ENCODE measurements around the gene ATG9B. TPM values are rescaled to one million over a fixed set of nuclear protein-coding genes. Genes with fewer than 3 reads are reported as not detected.
A peak's percentile ranks its signal among the peaks of the same experiment; 100 is the strongest.

The ATG9B gene
- total and polyA plus RNA-seq, 2 experiments from 2014 or later = 0.80 to 2.4 TPM

DNA sequence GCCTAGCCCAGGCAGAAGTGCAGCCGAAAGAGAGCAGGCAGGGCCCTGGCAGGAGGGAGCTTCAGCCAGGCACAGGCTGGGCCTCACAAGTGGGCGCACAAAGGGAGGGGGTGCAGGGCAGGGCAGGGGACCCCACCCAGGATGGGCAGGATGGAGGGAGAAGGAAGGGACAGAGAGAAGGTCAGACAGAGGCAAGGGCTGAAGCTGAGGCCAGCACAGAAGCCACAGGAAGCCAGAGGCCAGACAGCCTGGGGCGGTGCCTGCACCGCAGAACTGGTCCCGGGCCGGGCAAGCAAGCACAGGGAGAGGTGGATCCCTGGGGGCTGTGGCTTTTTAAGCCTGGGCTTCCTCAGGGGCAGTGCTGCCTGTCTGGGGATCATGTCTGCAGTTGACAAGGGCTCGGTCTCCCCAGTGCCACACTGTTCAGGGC is 16.8 kb downstream of the ATG9B start:
- WGBS (ENCODE audit: low lambda C conversion rate, missing lambda C conversion rate) = 65% methylated on average over 7 of the region's 7 CpGs
- no peak overlapping the region for H3K4me2 ChIP-seq

DNA sequence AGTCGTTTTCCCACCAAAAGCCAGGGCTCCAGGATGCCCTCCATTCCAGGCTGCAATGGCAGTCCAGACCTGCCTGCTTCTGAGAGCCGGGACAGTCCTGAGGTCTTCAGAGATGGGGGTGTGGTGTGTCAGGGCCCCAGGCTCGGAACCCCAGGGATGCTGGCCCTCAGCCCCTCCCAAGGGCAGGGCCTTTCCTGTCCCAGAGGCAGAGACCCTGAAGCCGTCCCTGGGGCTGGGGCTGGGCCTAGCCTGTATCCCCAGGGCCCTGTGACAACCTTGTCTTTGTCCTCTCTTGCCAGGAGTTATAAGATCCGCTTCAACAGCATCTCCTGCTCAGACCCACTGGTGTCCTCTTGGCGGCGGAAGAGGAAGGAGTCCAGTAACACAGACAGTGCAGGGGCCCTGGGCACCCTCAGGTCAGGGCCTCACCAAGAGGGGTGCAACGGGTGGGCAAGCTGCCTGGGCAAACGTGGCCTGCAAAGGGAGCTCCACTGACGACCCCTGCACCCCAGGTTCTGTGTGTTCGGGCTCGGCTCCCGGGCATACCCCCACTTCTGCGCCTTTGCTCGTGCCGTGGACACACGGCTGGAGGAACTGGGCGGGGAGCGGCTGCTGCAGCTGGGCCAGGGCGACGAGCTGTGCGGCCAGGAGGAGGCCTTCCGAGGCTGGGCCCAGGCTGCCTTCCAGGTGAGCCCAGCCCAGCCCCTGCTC is 17.5 kb downstream of the ATG9B start:
- TF ChIP-seq, protein P1, sequence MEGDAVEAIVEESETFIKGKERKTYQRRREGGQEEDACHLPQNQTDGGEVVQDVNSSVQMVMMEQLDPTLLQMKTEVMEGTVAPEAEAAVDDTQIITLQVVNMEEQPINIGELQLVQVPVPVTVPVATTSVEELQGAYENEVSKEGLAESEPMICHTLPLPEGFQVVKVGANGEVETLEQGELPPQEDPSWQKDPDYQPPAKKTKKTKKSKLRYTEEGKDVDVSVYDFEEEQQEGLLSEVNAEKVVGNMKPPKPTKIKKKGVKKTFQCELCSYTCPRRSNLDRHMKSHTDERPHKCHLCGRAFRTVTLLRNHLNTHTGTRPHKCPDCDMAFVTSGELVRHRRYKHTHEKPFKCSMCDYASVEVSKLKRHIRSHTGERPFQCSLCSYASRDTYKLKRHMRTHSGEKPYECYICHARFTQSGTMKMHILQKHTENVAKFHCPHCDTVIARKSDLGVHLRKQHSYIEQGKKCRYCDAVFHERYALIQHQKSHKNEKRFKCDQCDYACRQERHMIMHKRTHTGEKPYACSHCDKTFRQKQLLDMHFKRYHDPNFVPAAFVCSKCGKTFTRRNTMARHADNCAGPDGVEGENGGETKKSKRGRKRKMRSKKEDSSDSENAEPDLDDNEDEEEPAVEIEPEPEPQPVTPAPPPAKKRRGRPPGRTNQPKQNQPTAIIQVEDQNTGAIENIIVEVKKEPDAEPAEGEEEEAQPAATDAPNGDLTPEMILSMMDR (IDR thresholded peaks at IDR 0.05; ENCODE audit: poor library complexity) = no peak
- TF ChIP-seq EZH2 (IDR thresholded peaks at IDR 0.05; ENCODE audit: borderline replicate concordance) (no peak), EZH2phosphoT487 (IDR thresholded peaks at IDR 0.05; ENCODE audit: low read depth, severe bottlenecking, unreplicated experiment) (no peak)
- no peaks in the 10 kb centered on the region for H3K79me2 ChIP-seq
- no peak overlapping the region for H3K27ac ChIP-seq
- peak; percentile 4 for DNase-seq (ENCODE audit: low spot score)
- no peaks in the 10 kb centered on the region for H3K9me2 ChIP-seq (replicated peaks; ENCODE audit: insufficient read depth)
- peaks cover 14% of the 10 kb centered on the region for H3K4me1 ChIP-seq (ENCODE audit: insufficient read depth)
- no peak overlapping the region for H3K4me2 ChIP-seq
- no peaks in the 10 kb centered on the region for H3K27me3 ChIP-seq
- 93% methylated on average over 22 of the region's 23 CpGs for WGBS (ENCODE audit: low lambda C conversion rate, missing lambda C conversion rate)
- H3K4me3 ChIP-seq = no peak overlapping the region
- H2AFZ ChIP-seq = no peak overlapping the region
- no peaks in the 10 kb centered on the region for H3K36me3 ChIP-seq (replicated peaks; ENCODE audit: insufficient read depth, low read depth)
- no peaks in the 10 kb centered on the region for H4K20me1 ChIP-seq (ENCODE audit: insufficient read depth, poor library complexity, severe bottlenecking)
- H3K9me3 ChIP-seq (ENCODE audit: low read depth) = no peaks in the 10 kb centered on the region

More for the DNA sequence above, 16.8 kb downstream of the ATG9B start:
- H4K20me1 ChIP-seq (ENCODE audit: insufficient read depth, poor library complexity, severe bottlenecking) = no peaks in the 10 kb centered on the region
- no peaks in the 10 kb centered on the region for H3K27me3 ChIP-seq
- H3K4me3 ChIP-seq = no peak overlapping the region
- DNase-seq (ENCODE audit: low spot score) = no peak
- no peak overlapping the region for H3K27ac ChIP-seq
- H3K9me3 ChIP-seq (ENCODE audit: low read depth) = no peaks in the 10 kb centered on the region
- H2AFZ ChIP-seq = no peak overlapping the region
- no peaks in the 10 kb centered on the region for H3K9me2 ChIP-seq (replicated peaks; ENCODE audit: insufficient read depth)
- no peaks in the 10 kb centered on the region for H3K36me3 ChIP-seq (replicated peaks; ENCODE audit: insufficient read depth, low read depth)
- peaks cover 19% of the 10 kb centered on the region for H3K4me1 ChIP-seq (ENCODE audit: insufficient read depth)
- TF ChIP-seq EZH2phosphoT487 (IDR thresholded peaks at IDR 0.05; ENCODE audit: low read depth, severe bottlenecking, unreplicated experiment) (no peak), EZH2 (IDR thresholded peaks at IDR 0.05; ENCODE audit: borderline replicate concordance) (no peak)
- TF ChIP-seq, protein P1 (IDR thresholded peaks at IDR 0.05; ENCODE audit: poor library complexity) = no peak
- H3K79me2 ChIP-seq = no peaks in the 10 kb centered on the region

DNA sequence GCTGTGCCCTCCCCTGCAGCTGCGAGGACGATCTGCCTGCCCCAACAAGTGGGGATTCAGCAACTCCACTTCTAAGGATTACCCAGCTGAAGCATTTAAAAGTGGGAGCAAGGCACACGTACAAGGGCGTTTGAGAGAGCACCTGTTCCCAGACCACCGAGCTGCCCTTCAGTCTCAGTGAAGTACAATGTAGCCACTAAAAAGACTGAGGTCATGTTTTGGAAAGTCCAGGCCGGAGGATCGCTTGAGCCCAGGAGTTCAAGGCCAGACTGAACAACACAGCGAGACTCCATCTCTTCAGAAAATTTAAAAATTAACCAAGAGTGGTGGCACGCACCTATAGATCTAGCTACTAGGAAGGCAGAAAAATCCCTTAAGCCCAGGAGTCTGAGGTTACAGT is 18.7 kb downstream of the ATG9B start:
- no peak overlapping the region for H2AFZ ChIP-seq
- no peaks in the 10 kb centered on the region for H3K9me2 ChIP-seq (replicated peaks; ENCODE audit: insufficient read depth)
- no peak overlapping the region for H3K4me3 ChIP-seq
- no peak overlapping the region for H3K27ac ChIP-seq
- WGBS (ENCODE audit: low lambda C conversion rate, missing lambda C conversion rate) = 80% methylated on average over 9 of the region's 9 CpGs
- peaks cover 13% of the 10 kb centered on the region for H3K4me1 ChIP-seq (ENCODE audit: insufficient read depth)
- H3K36me3 ChIP-seq (replicated peaks; ENCODE audit: insufficient read depth, low read depth) = no peaks in the 10 kb centered on the region
- TF ChIP-seq EZH2phosphoT487 (IDR thresholded peaks at IDR 0.05; ENCODE audit: low read depth, severe bottlenecking, unreplicated experiment) = no peak
- TF ChIP-seq EZH2 (IDR thresholded peaks at IDR 0.05; ENCODE audit: borderline replicate concordance) = no peak
- H3K4me2 ChIP-seq = no peak overlapping the region
- H4K20me1 ChIP-seq (ENCODE audit: insufficient read depth, poor library complexity, severe bottlenecking) = no peaks in the 10 kb centered on the region
- no peaks in the 10 kb centered on the region for H3K27me3 ChIP-seq
- DNase-seq (ENCODE audit: low spot score) = no peak
- H3K79me2 ChIP-seq = no peaks in the 10 kb centered on the region
- H3K9me3 ChIP-seq (ENCODE audit: low read depth) = no peaks in the 10 kb centered on the region

DNA sequence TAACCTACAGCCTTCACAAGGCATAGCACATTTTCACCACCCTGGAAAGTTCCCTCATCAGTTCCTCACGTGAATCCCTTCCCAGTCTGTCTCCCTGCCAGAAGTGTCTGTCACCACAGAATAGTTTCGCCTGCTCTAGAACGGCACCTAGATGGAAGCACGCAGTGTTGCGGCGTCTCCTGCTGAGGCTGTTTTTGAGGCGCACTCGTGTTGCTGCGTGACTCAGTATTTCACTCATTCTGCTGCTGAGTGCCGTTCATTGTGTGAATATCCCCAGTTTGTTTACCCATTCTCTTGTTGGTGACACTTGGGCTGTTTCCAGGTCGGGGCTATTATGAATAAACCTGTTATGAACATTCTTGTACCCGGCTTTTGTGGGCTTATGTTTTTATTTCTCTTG is 20.7 kb downstream of the ATG9B start:
- Histone ChIP-seq H2AFZ (no peak overlapping the region), H3K9me3 (ENCODE audit: low read depth) (no peaks in the 10 kb centered on the region), H3K4me2 (no peak overlapping the region), H3K36me3 (replicated peaks; ENCODE audit: insufficient read depth, low read depth) (no peaks in the 10 kb centered on the region), H4K20me1 (ENCODE audit: insufficient read depth, poor library complexity, severe bottlenecking) (no peaks in the 10 kb centered on the region), H3K4me3 (no peak overlapping the region), H3K79me2 (no peaks in the 10 kb centered on the region), H3K4me1 (ENCODE audit: insufficient read depth) (peaks cover 5% of the 10 kb centered on the region), H3K27me3 (no peaks in the 10 kb centered on the region), H3K27ac (no peak overlapping the region), H3K9me2 (replicated peaks; ENCODE audit: insufficient read depth) (no peaks in the 10 kb centered on the region)
- WGBS (ENCODE audit: low lambda C conversion rate, missing lambda C conversion rate) = 73% methylated on average over 12 of the region's 12 CpGs
- no peak for DNase-seq (ENCODE audit: low spot score)
- no peak for TF ChIP-seq EZH2 (IDR thresholded peaks at IDR 0.05; ENCODE audit: borderline replicate concordance)
- no peak for TF ChIP-seq EZH2phosphoT487 (IDR thresholded peaks at IDR 0.05; ENCODE audit: low read depth, severe bottlenecking, unreplicated experiment)
